HG02610 (cell line): Measurements from ENCODE around the gene TPP2.

Experiments used
- ATAC-seq: cut with Tn5 transposase; IDR thresholded peaks from one replicate; pipeline ENCODE4 v1.9.1; 2021; ENCODE audit warnings: mild to moderate bottlenecking, moderate library complexity; ENCODE audit not compliant: unreplicated experiment

The TPP2 gene

GRCh38 chr13:102596147-102597028, at the start of gene TPP2:
TPP2 (plus strand) TSS chr13:102596986; CDS start chr13:102597039, 53 bp downstream.
- peak; percentile 84 for ATAC-seq

GRCh38 chr13:102548811-102549210, 48.0 kb upstream of the TPP2 start:
- no peak for ATAC-seq

- no peak for ATAC-seq
These were observed 46.3 kb upstream of the TPP2 start for GRCh38 chr13:102550507-102550906.

- peak; percentile 59 for ATAC-seq
These were observed 40.8 kb upstream of the TPP2 start for GRCh38 chr13:102555914-102556553.

GRCh38 chr13:102556806-102557205, 40.0 kb upstream of the TPP2 start:
- ATAC-seq, result no peak

GRCh38 chr13:102558029-102558428, 38.8 kb upstream of the TPP2 start:
- ATAC-seq, result no peak

GRCh38 chr13:102561933-102562332, 34.9 kb upstream of the TPP2 start:
- ATAC-seq, result no peak

- ATAC-seq, result no peak
These were observed 33.5 kb upstream of the TPP2 start for GRCh38 chr13:102563267-102563666.

- ATAC-seq, result no peak
These were observed 32.2 kb upstream of the TPP2 start for GRCh38 chr13:102564564-102564963.

- no peak for ATAC-seq
These were observed 30.3 kb upstream of the TPP2 start for GRCh38 chr13:102566513-102566912.

- no peak for ATAC-seq
These were observed 28.9 kb upstream of the TPP2 start for GRCh38 chr13:102567857-102568256.

- ATAC-seq, result no peak
These were observed 27.3 kb upstream of the TPP2 start for GRCh38 chr13:102569488-102569887.

GRCh38 chr13:102571075-102571474, 25.7 kb upstream of the TPP2 start:
- no peak for ATAC-seq

GRCh38 chr13:102572323-102572722, 24.5 kb upstream of the TPP2 start:
- no peak for ATAC-seq

GRCh38 chr13:102580552-102581169, 16.1 kb upstream of the TPP2 start:
- peak; percentile 57 for ATAC-seq

GRCh38 chr13:102582256-102582655, 14.5 kb upstream of the TPP2 start:
- no peak for ATAC-seq

GRCh38 chr13:102584434-102584833, 12.4 kb upstream of the TPP2 start:
- ATAC-seq, result peak; percentile 65

GRCh38 chr13:102586615-102587014, 10.2 kb upstream of the TPP2 start:
- no peak for ATAC-seq

- ATAC-seq, result no peak
These were observed 8.9 kb upstream of the TPP2 start for GRCh38 chr13:102587916-102588315.

GRCh38 chr13:102589301-102589822, 7.4 kb upstream of the TPP2 start:
- ATAC-seq, result no peak

GRCh38 chr13:102591988-102592781, 4.6 kb upstream of the TPP2 start:
- ATAC-seq, result peak; percentile 41
